Kidney epithelial cell (primary cell): Measurements from ENCODE around the gene AGK. TPM values are rescaled to one million over a fixed set of nuclear protein-coding genes. Genes with fewer than 3 reads are reported as not detected.

ENCODE experiments used
- DNase-seq: peaks from one replicate; pipeline ENCODE4 v3.0.0-alpha.2; 2010; ENCODE audit warnings: low read depth
- H3K27me3 ChIP-seq: 2 replicates; pipeline ENCODE4 v1.6.0; 2011; ENCODE audit warnings: low read length; ENCODE audit not compliant: control insufficient read depth, insufficient read depth
- H3K36me3 ChIP-seq: 2 replicates; pipeline ENCODE4 v1.5.1; 2011; ENCODE audit warnings: low read length; ENCODE audit not compliant: control insufficient read depth, insufficient read depth
- H3K4me3 ChIP-seq: 2 replicates; pipeline ENCODE4 v1.5.1; 2011; ENCODE audit warnings: low read depth, mild to moderate bottlenecking, control low read depth, low read length
- CTCF ChIP-seq: IDR thresholded peaks from 2 replicates; pipeline ENCODE4 v1.5.1; 2011; ENCODE audit warnings: mild to moderate bottlenecking, moderate library complexity, low read length, control low read depth, inconsistent platforms; ENCODE audit not compliant: insufficient read depth, poor library complexity, severe bottlenecking
- total RNA-seq: library from RNA; depleted of rRNA; stranded (reverse); fragments of >200 nt; gene quantifications from 2 replicates; pipeline ENCODE4 v1.2.3, GENCODE V29; 2015

AGK gene
- total RNA-seq, 1 donor from 2014 or later: 35.3 TPM

DNA sequence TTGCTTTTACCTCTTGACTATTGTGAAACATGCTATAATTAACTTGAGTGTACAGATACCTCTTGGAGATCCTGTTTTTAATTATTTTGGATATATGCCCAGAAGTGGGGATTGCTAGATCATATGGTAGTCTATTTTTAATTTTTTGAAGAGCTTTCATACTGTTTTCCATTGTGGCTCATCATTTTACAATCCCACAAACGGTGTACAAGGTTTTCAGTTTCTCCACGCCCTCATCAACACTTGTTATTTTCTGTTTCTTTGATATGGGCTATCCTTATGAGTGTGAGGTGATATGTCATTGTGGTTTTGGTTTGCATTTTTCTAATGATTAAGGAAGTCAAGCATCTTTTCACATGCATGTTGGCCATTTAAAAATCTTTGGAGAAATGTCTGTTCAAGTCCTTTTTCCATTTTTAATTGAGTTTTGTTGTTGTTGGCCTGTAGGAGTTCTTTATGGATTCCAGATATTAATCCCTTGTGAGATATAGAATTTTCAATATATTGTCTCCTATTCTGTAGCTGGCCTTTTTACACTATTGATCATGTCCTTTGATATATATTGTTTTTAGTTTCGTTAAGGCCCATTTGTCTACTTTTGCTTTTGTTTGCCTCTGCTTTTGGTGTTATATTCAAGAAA, 7.5 kb downstream of the AGK start:
- DNase-seq: no peak
- no peak overlapping the region for H3K4me3 ChIP-seq
- H3K27me3 ChIP-seq: no peaks in the 10 kb centered on the region
- no peak for TF ChIP-seq CTCF
- no peaks in the 10 kb centered on the region for H3K36me3 ChIP-seq

GRCh38 chr7:141559961-141560360, 8.8 kb downstream of the AGK start:
- Histone ChIP-seq H3K27me3 (no peaks in the 10 kb centered on the region), H3K4me3 (no peak overlapping the region), H3K36me3 (no peaks in the 10 kb centered on the region)
- no peak for TF ChIP-seq CTCF
- DNase-seq: no peak

- Histone ChIP-seq H3K4me3 (no peak overlapping the region), H3K36me3 (no peaks in the 10 kb centered on the region), H3K27me3 (no peaks in the 10 kb centered on the region)
- TF ChIP-seq CTCF: no peak
- no peak for DNase-seq
These were observed 10.8 kb downstream of the AGK start for GRCh38 chr7:141562036-141562435.

DNA sequence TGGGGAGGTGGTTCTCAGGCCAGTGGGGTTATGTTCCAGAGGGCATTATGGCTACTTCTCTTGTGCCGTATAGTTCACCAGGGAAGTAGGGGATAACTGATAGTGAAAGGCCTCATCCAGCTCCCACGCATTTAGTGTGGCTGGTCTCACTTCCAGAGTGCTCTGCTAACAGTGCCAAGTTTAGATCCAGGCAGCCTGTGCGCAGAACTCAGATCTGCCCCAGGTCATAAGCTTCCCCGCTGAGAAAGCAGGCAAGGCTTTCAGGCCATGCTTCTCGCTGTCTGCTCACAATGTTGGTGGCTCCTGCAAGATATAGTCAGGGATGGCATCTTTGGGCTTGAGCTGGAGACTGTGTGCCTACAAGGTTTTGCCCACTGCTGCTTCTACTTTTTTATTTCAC, 11.3 kb downstream of the AGK start:
- Histone ChIP-seq H3K4me3 (no peak overlapping the region), H3K36me3 (no peaks in the 10 kb centered on the region), H3K27me3 (no peaks in the 10 kb centered on the region)
- no peak for TF ChIP-seq CTCF
- DNase-seq: no peak

DNA sequence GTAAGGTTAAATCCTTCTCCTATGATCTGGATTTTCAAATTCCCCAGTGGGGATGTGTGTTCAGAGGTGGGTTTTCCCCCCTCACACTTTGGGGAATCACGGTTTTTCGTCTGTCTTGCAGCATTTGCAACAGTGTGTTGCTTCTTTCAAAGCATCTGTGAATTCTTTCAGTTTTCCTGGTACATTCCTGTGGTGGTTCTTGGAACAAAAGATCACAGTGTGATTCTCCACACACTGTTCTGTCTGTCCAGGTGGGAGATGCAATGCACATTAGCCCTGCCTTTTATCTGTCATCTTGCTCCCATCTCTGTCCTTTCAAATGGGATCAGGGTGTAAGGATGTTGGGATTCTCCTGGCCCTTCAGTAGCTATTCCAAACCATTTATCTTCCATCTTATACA, 11.8 kb downstream of the AGK start:
- no peak overlapping the region for H3K4me3 ChIP-seq
- no peak for DNase-seq
- no peaks in the 10 kb centered on the region for H3K36me3 ChIP-seq
- H3K27me3 ChIP-seq: no peaks in the 10 kb centered on the region
- TF ChIP-seq CTCF: no peak

DNA sequence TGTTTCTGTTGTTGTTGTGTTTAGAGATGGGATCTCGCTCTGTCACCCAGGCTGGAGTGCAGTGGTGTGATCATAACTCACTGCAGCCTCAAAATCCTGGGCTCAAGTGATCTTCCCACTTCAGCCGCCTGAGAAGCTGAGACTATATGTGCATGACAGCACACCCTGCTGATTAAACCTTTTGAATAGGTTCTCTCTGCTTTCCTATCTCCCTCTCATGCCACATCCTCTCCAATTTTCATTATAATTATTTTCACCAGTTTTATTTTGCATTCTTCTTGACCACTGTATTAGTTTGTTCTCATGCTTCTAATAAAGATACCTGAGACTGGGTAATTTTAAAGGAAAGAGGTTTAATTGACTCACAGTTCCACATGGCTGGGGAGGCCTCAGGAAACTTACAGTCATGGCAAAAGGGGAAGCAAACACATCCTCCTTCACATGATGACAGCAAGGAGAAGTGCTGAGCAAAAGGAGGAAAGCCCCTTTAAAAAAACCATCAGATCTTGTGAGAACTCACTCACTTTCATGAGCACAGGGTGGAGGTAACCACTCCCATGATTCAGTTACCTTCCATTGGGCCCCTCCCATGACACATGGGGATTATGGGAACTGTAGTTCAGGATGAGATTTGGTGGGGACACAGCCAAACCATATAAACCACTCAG, 12.9 kb downstream of the AGK start:
- no peaks in the 10 kb centered on the region for H3K36me3 ChIP-seq
- no peak for DNase-seq
- no peaks in the 10 kb centered on the region for H3K27me3 ChIP-seq
- H3K4me3 ChIP-seq: no peak overlapping the region
- no peak for TF ChIP-seq CTCF
